Measurements from ENCODE around the gene CLEC4F. TPM values are rescaled to one million over a fixed set of nuclear protein-coding genes. Genes with fewer than 3 reads are reported as not detected.

CLEC4F gene
- total and polyA plus RNA-seq, 7 donors = 0.15 to 0.55 TPM; not detected in 5

DNA sequence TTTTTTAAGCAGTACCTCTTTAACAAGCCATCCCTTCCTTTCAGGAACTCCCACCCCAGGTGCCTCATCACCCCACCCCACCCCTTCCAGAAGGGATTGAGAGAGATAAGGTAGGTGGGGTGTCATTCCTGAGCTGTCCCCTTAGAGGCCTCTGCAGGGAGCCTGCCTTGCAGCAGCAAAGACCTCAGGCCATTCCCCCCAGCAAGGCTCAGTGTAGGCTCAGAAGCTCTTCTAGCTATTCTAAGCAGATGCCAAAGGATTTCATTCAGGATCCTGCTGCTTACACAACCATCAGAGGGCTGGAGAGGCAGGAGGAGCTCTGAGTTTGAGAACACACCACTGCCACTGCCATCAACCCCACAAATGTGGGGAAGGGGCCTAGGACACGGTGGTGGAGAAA lies 24.1 kb downstream of the CLEC4F start:
- Histone ChIP-seq H3K36me3 (no peaks in the 10 kb centered on the region), H3K4me1 (no peaks in the 10 kb centered on the region), H3K27me3 (peaks cover 0 to 12% (median 8%) of the 10 kb centered on the region in 3 donors), H3K4me3 (no peak overlapping the region), H3K27ac (no peak overlapping the region), H3K9me3 (peaks cover 0 to 3% (median 1%) of the 10 kb centered on the region in 4 donors)
- TF ChIP-seq POLR2A (IDR thresholded peaks at IDR 0.05) = no peak
- TF ChIP-seq POLR2AphosphoS5 (IDR thresholded peaks at IDR 0.05) = no peak
- no peak for TF ChIP-seq EP300 (IDR thresholded peaks at IDR 0.05)
- TF ChIP-seq, protein P1, sequence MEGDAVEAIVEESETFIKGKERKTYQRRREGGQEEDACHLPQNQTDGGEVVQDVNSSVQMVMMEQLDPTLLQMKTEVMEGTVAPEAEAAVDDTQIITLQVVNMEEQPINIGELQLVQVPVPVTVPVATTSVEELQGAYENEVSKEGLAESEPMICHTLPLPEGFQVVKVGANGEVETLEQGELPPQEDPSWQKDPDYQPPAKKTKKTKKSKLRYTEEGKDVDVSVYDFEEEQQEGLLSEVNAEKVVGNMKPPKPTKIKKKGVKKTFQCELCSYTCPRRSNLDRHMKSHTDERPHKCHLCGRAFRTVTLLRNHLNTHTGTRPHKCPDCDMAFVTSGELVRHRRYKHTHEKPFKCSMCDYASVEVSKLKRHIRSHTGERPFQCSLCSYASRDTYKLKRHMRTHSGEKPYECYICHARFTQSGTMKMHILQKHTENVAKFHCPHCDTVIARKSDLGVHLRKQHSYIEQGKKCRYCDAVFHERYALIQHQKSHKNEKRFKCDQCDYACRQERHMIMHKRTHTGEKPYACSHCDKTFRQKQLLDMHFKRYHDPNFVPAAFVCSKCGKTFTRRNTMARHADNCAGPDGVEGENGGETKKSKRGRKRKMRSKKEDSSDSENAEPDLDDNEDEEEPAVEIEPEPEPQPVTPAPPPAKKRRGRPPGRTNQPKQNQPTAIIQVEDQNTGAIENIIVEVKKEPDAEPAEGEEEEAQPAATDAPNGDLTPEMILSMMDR (IDR thresholded peaks at IDR 0.05) = no peak
- no peak for DNase-seq
- intact Hi-C loops (cut with DNase I) = no loop called here
- 81 to 88% methylated on average over 1 of the region's 1 CpG for WGBS, 2 donors

DNA sequence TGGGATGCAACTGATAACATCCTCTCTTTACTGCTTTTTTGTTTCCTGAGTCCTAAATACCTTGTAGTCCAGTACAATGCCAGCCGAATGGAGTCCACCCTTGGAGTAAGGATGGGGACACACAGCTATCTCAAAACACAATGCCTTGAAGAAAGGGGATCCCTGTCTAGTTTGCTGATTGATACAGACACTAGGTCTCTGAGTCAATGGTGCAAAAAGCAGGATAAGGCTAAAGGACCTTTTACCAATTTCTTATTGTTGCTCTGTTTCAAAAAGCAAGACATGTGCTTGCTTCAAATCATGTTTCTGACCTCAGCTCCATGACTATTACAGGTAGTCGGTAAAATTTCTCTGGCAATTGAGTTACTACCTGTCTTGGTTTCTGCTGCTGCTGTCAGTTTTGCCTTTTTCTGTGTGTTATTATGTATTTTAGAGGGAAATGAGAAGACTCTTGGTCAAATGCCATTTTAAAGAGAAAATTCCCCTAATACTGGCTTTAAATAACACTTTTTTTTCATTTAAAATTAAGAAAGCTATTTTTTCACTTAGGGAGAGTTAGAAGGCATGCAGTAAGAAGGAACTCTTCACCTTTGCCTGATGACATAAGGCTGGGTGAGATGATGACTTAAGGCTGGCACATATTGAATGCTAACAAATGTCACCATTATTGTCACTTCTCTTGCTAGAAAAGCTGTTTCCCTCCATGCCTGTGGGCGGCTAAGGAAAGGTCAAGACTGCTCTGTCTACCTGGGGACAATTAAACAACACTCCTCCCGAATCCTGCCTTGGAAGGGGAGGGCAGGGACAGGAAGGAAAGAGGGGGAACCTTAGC lies 25.0 kb downstream of the CLEC4F start:
- H3K27me3 ChIP-seq = peaks cover 6 to 20% (median 13%) of the 10 kb centered on the region in 3 donors
- no peak overlapping the region for H3K4me3 ChIP-seq
- no peak overlapping the region for H3K27ac ChIP-seq
- DNase-seq = no peak
- 70 to 75% methylated on average over 4 of the region's 4 CpGs for WGBS, 2 donors
- peaks cover 0 to 3% (median 3%) of the 10 kb centered on the region in 4 donors for H3K4me1 ChIP-seq
- TF ChIP-seq, protein P1 (IDR thresholded peaks at IDR 0.05) = no peak
- no peak for TF ChIP-seq EP300 (IDR thresholded peaks at IDR 0.05)
- no peak for TF ChIP-seq POLR2AphosphoS5 (IDR thresholded peaks at IDR 0.05)
- no peak for TF ChIP-seq POLR2A (IDR thresholded peaks at IDR 0.05)
- peaks cover 0 to 3% (median 1%) of the 10 kb centered on the region in 4 donors for H3K9me3 ChIP-seq
- intact Hi-C loops (cut with DNase I) = no loop called here
- no peaks in the 10 kb centered on the region for H3K36me3 ChIP-seq

DNA sequence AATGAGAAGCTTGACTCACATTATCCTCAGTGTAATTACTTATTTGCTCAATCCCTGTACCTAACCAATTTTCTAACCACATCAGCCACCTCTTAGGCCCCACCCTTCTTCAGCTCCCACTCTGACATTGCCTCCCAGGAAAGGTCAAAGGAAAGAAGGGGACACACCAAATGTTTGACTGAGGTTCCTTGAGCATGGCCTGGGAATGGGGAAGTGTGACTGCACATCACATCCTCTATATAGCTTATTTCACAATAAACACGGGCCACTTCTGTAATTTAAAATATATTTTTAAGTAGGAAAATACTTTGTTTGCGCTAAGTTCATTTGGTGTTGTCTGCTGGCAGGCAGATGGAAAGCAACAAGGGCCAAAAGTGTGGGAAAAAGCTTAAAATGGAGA lies 26.9 kb downstream of the CLEC4F start:
- Histone ChIP-seq H3K9me3 (no peaks in the 10 kb centered on the region), H3K4me3 (no peak overlapping the region), H3K27me3 (peaks cover 13 to 40% (median 25%) of the 10 kb centered on the region in 3 donors), H3K4me1 (peaks cover 0 to 14% (median 14%) of the 10 kb centered on the region in 4 donors), H3K27ac (no peak overlapping the region), H3K36me3 (no peaks in the 10 kb centered on the region)
- DNase-seq = no peak
- TF ChIP-seq EP300 (IDR thresholded peaks at IDR 0.05) (no peak), POLR2A (IDR thresholded peaks at IDR 0.05) (no peak), POLR2AphosphoS5 (IDR thresholded peaks at IDR 0.05) (no peak)
- TF ChIP-seq, protein P1 (IDR thresholded peaks at IDR 0.05) = no peak
- WGBS, 2 donors = 72 to 79% methylated on average over 2 of the region's 2 CpGs
- intact Hi-C loops (cut with DNase I) = loop anchor here (5.0 kb wide), 1 partner anchor 154 kb away; no protein-coding TSS in a partner anchor

DNA sequence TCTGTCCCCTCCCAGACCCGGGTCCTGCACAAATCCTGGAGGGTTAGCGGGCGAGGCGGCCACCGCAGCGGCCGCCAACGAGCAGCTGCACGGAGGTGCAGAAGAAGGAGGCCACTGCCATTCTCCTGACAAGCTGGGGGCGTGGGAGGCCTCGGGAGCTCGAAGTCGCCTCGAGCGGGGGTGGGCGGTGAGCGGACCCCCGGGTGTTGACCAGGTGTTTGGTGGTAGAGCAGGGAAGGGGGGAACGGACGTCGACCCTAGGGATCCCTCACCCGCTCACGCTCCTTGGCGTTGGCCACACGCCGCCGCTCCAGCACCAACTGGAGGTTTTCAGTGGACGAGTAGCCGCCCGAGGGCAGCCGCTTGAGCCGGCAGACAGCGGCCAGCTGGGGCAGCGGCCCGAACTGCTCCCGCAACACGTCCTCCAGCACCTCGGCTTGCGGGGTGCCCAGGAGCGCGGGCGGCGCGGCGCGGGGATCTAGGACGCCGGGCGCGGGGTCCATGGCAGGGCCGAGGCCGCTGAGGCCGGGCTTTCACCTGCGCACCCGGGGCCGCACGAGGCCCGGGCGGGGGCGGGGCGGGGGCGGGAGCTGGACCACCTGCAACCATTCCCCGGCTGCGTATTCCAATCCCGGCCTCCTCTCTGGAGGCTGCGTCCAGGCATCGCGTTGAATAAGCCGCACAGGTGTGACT lies 30.1 kb downstream of the CLEC4F start, which contains the start of gene FIGLA:
Gene FIGLA, minus strand, starts transcription at position 508 of the 693 bp plus-strand sequence. Its CDS starts 5 bp downstream, at position 503.
- H3K9me3 ChIP-seq = no peaks in the 10 kb centered on the region
- no peak within 1 kb of the TSS for H3K27ac ChIP-seq
- H3K36me3 ChIP-seq = no peaks in the 10 kb centered on the region
- DNase-seq = no peak
- WGBS, 2 donors = 4 to 9% methylated on average over 69 of the region's 69 CpGs
- intact Hi-C loops (cut with DNase I) = loop anchor here (5.0 kb wide), 1 partner anchor 157 kb away; no protein-coding TSS in a partner anchor
- H3K4me3 ChIP-seq = peak within 1 kb of the TSS in 3 of 4 donors; percentile 20 to 36 (median 32)
- peaks cover 0 to 14% (median 14%) of the 10 kb centered on the region in 4 donors for H3K4me1 ChIP-seq
- TF ChIP-seq EP300 (IDR thresholded peaks at IDR 0.05) = no peak
- H3K27me3 ChIP-seq = peaks cover 13 to 59% (median 25%) of the 10 kb centered on the region in 3 donors
